Body of pancreas (tissue), 4 donors: ENCODE results near the gene ZNF493. TPM values are rescaled to one million over a fixed set of nuclear protein-coding genes. Genes with fewer than 3 reads are reported as not detected.
A peak's percentile ranks its signal among the peaks of the same experiment; 100 is the strongest.

ENCODE experiments used
- ATAC-seq: fragments of 150-250 bp; one replicate; pipeline ENCODE4 v1.9.1; 2016
- DNase-seq, 4 donors: peaks; one replicate each; pipeline ENCODE4 v3.0.0-alpha.2; 2019
- H3K27ac ChIP-seq, 4 donors: fragments of 200-600 bp; sonication (generic); 1 replicate in 3 of 4; 2 replicates in 1 of 4; pipeline versions ENCODE4 v1.5.1 to v1.6.1; 2016 to 2019; ENCODE audit warnings: mild to moderate bottlenecking in 1 of 4, mixed read lengths in 1 of 4, moderate library complexity in 1 of 4
- H3K27me3 ChIP-seq, 2 donors: fragments of 200-600 bp; sonication (generic); one replicate each; pipeline ENCODE4 v1.6.0; 2016; ENCODE audit warnings: mild to moderate bottlenecking in 1 of 2
- H3K36me3 ChIP-seq, 2 donors: fragments of 200-600 bp; sonication (generic); replicated peaks in 1 of 2; 2 replicates each; pipeline ENCODE4 v1.5.1; 2016; ENCODE audit warnings: low read depth in 2 of 2; ENCODE audit not compliant: insufficient read depth in 1 of 2
- H3K4me1 ChIP-seq: fragments of 200-600 bp; sonication (generic); one replicate; pipeline ENCODE4 v1.6.0; 2016
- H3K4me3 ChIP-seq, 2 donors: fragments of 200-600 bp; sonication (generic); 1 replicate in 1 of 2; 2 replicates in 1 of 2; pipeline ENCODE4 v1.5.1; 2016 to 2019
- H3K9me3 ChIP-seq, 3 donors: fragments of 200-600 bp; sonication (generic); 1 replicate in 2 of 3; 2 replicates in 1 of 3; pipeline ENCODE4 v1.5.1; 2016
- CTCF ChIP-seq, 7 experiments: fragments of 450-650 bp in 4 of 7; fragments of 200-600 bp in 3 of 7; sonication (generic) in 3 of 7; IDR thresholded peaks; one replicate each; pipeline ENCODE4 v1.5.1; 2016 to 2019; ENCODE audit warnings: antibody characterized with exemption in 7 of 7
- POLR2A ChIP-seq, 3 donors: fragments of 450-650 bp; IDR thresholded peaks; one replicate each; pipeline ENCODE4 v1.6.1; 2016; ENCODE audit warnings: antibody characterized with exemption in 3 of 3, mild to moderate bottlenecking in 2 of 3
- WGBS, 2 donors: methylation state at CpG; one replicate each; pipeline ENCODE4 v1.1.5; 2017; 5-methylcytosine and 5-hydroxymethylcytosine counted together
- intact Hi-C: fragments of 100-400 bp; cut with DNase I; formaldehyde crosslinking; loops from one replicate; pipeline ENCODE4 v1.15.1; 2023
- total RNA-seq, 2 donors: library from RNA; depleted of rRNA; stranded (reverse); fragments of >200 nt; gene quantifications; one replicate each; pipeline ENCODE4 v1.1.0, GENCODE V29; 2016

Gene ZNF493
- total RNA-seq, 2 donors from 2014 or later, result 36.6 to 50.1 TPM

GRCh38 chr19:21440321-21440720 is 43.4 kb downstream of the ZNF493 start:
- no peak for ATAC-seq
- peak overlapping the region; percentile 45 to 82 (median 74) for H3K27ac ChIP-seq
- WGBS, 2 donors, result 59 to 64% methylated on average over 11 to 16 of the region's 16 CpGs
- no peak for TF ChIP-seq POLR2A (IDR thresholded peaks at IDR 0.05)
- TF ChIP-seq CTCF (IDR thresholded peaks at IDR 0.05), result no peak
- DNase-seq, result no peak
- no peak overlapping the region for H3K4me3 ChIP-seq
- no peaks in the 10 kb centered on the region for H3K27me3 ChIP-seq
- H3K9me3 ChIP-seq, result no peaks in the 10 kb centered on the region
- H3K4me1 ChIP-seq, result peaks cover 60% of the 10 kb centered on the region
- no peaks in the 10 kb centered on the region for H3K36me3 ChIP-seq
- intact Hi-C loops, result no loop called here

- TF ChIP-seq CTCF (IDR thresholded peaks at IDR 0.05) (no peak), POLR2A (IDR thresholded peaks at IDR 0.05) (no peak)
- Histone ChIP-seq H3K4me3 (no peak overlapping the region), H3K9me3 (peaks cover 0 to 9% (median 0%) of the 10 kb centered on the region in 3 donors), H3K27me3 (no peaks in the 10 kb centered on the region), H3K4me1 (no peaks in the 10 kb centered on the region), H3K27ac (no peak overlapping the region), H3K36me3 (no peaks in the 10 kb centered on the region)
- intact Hi-C loops, result no loop called here
- 84 to 90% methylated on average over 3 of the region's 3 CpGs for WGBS, 2 donors
- DNase-seq (no peak), ATAC-seq (no peak)
Measured at GRCh38 chr19:21451187-21451586, 54.3 kb downstream of the ZNF493 start.

- TF ChIP-seq POLR2A (IDR thresholded peaks at IDR 0.05) (no peak), CTCF (IDR thresholded peaks at IDR 0.05) (no peak)
- Histone ChIP-seq H3K27me3 (no peaks in the 10 kb centered on the region), H3K27ac (no peak overlapping the region), H3K36me3 (no peaks in the 10 kb centered on the region), H3K4me3 (no peak overlapping the region), H3K4me1 (no peaks in the 10 kb centered on the region), H3K9me3 (peaks cover 0 to 9% (median 0%) of the 10 kb centered on the region in 3 donors)
- WGBS, 2 donors, result 96 to 98% methylated on average over 3 of the region's 3 CpGs
- intact Hi-C loops, result no loop called here
- no peak for DNase-seq
- no peak for ATAC-seq
Measured at GRCh38 chr19:21454901-21455300, 58.0 kb downstream of the ZNF493 start.

- H3K36me3 ChIP-seq, result no peaks in the 10 kb centered on the region
- no peak for ATAC-seq
- no peaks in the 10 kb centered on the region for H3K4me1 ChIP-seq
- DNase-seq, result no peak
- no peak overlapping the region for H3K4me3 ChIP-seq
- intact Hi-C loops, result no loop called here
- no peaks in the 10 kb centered on the region for H3K27me3 ChIP-seq
- H3K9me3 ChIP-seq, result no peaks in the 10 kb centered on the region
- TF ChIP-seq POLR2A (IDR thresholded peaks at IDR 0.05) (no peak), CTCF (IDR thresholded peaks at IDR 0.05) (no peak)
- H3K27ac ChIP-seq, result no peak overlapping the region
Measured at GRCh38 chr19:21460686-21461085, 63.8 kb downstream of the ZNF493 start.

GRCh38 chr19:21462540-21462939 is 65.6 kb downstream of the ZNF493 start:
- TF ChIP-seq CTCF (IDR thresholded peaks at IDR 0.05) (no peak), POLR2A (IDR thresholded peaks at IDR 0.05) (no peak)
- no peaks in the 10 kb centered on the region for H3K36me3 ChIP-seq
- no peaks in the 10 kb centered on the region for H3K4me1 ChIP-seq
- DNase-seq (no peak), ATAC-seq (no peak)
- 91 to 95% methylated on average over 16 of the region's 16 CpGs for WGBS, 2 donors
- no peaks in the 10 kb centered on the region for H3K27me3 ChIP-seq
- no peak overlapping the region for H3K4me3 ChIP-seq
- no peak overlapping the region for H3K27ac ChIP-seq
- intact Hi-C loops, result no loop called here
- H3K9me3 ChIP-seq, result no peaks in the 10 kb centered on the region
